Adrenal gland (tissue), 12 donors: ENCODE measurements around the gene NDST1. TPM values are rescaled to one million over a fixed set of nuclear protein-coding genes. Genes with fewer than 3 reads are reported as not detected.

Experiments used
- DNase-seq, 7 donors: peaks; one replicate each; pipeline ENCODE4 v3.0.0-alpha.2; 2019 to 2020
- H3K27ac ChIP-seq, 5 donors: fragments of 200-600 bp; sonication (generic) in 4 of 5; 1 replicate in 3 of 5; 2 replicates in 2 of 5; pipeline versions ENCODE4 v1.5.1 to v1.8.0; 2016 to 2020; ENCODE audit warnings: mild to moderate bottlenecking in 1 of 5
- H3K27me3 ChIP-seq: fragments of 200-600 bp; 2 replicates; pipeline ENCODE4 v1.8.0; 2021
- H3K36me3 ChIP-seq, 2 donors: fragments of 200-600 bp; replicated peaks in 1 of 2; 1 replicate in 1 of 2; 2 replicates in 1 of 2; pipeline versions ENCODE4 v1.5.1 to v1.8.0; 2018 to 2022
- H3K4me1 ChIP-seq, 2 donors: fragments of 200-600 bp; replicated peaks in 1 of 2; 1 replicate in 1 of 2; 2 replicates in 1 of 2; pipeline versions ENCODE4 v1.5.1 to v1.8.0; 2018 to 2021
- H3K4me3 ChIP-seq, 4 donors: fragments of 200-600 bp; sonication (generic) in 3 of 4; one replicate each; pipeline ENCODE4 v1.5.1; 2016 to 2018
- H3K9me3 ChIP-seq, 3 donors: fragments of 200-600 bp; sonication (generic) in 1 of 3; replicated peaks in 1 of 3; 1 replicate in 2 of 3; 2 replicates in 1 of 3; pipeline versions ENCODE4 v1.5.1 to v1.8.0; 2016 to 2021
- POLR2A ChIP-seq, 2 donors: fragments of 450-650 bp; IDR thresholded peaks; one replicate each; pipeline ENCODE4 v1.6.1; 2017; ENCODE audit warnings: antibody characterized with exemption in 2 of 2, mild to moderate bottlenecking in 2 of 2, moderate library complexity in 1 of 2
- WGBS, 4 donors: extraction: QIAGEN DNeasy Blood & Tissue Kit in 2 of 4; methylation state at CpG; one replicate each; pipeline versions ENCODE4 v1.1.5 to v1.1.7; 2013 to 2017; 5-methylcytosine and 5-hydroxymethylcytosine counted together
- intact Hi-C, 2 donors: fragments of 100-400 bp; cut with DNase I; formaldehyde crosslinking; loops; one replicate each; pipeline versions ENCODE4 v1.14.1 to v1.15.0; 2022 to 2023
- polyA plus RNA-seq, 3 donors: library from polyadenylated mRNA; stranded (reverse); fragments of 200-250 nt in 2 of 3; fragments of 350-450 nt in 1 of 3; fragmentation: Illumina TruSeq in 1 of 3; extraction: RNeasy Lipid Tissue Mini Kit (QIAGEN cat#74804) in 1 of 3; gene quantifications; one replicate each; pipeline ENCODE4 v1.2.3, GENCODE V29; 2013 to 2014
- total RNA-seq, 9 donors: library from RNA; depleted of rRNA in 4 of 9; stranded (reverse); fragments of >200 nt in 4 of 9; fragments of 120-200 nt in 1 of 9; fragmentation: NEBNext Ultra II Directional in 1 of 9; extraction: Animal tissue kit (Norgen Biotek cat#: 25700) in 1 of 9; gene quantifications; one replicate each; pipeline versions ENCODE4 v1.1.0 to v1.2.4, GENCODE V29; 2013 to 2023
- TF ChIP-seq, protein P1 (sequence below), 6 experiments: fragments of 450-650 bp in 4 of 6; fragments of 200-600 bp in 2 of 6; sonication (generic) in 1 of 6; IDR thresholded peaks; 1 replicate in 5 of 6; 2 replicates in 1 of 6; pipeline versions ENCODE4 v1.5.1 to v1.8.0; 2016 to 2021; ENCODE audit warnings: antibody characterized with exemption in 6 of 6, mild to moderate bottlenecking in 2 of 6, moderate library complexity in 1 of 6
- donor health status: healthy with polysubstance abuse.
- donor health status: Bipolar disorder and iron deficiency.
- donor health status: DM: yes; HTN: yes; CAD: no.
- donor health status: DM: no; HTN: no; CAD: no.
- donor health status: DM: no; HTN: no; CAD: no.
- donor health status: DM: yes; HTN: yes; CAD: no.

NDST1 gene
- total and polyA plus RNA-seq, 12 donors, result 9.6 to 154 (median 94.7) TPM

DNA sequence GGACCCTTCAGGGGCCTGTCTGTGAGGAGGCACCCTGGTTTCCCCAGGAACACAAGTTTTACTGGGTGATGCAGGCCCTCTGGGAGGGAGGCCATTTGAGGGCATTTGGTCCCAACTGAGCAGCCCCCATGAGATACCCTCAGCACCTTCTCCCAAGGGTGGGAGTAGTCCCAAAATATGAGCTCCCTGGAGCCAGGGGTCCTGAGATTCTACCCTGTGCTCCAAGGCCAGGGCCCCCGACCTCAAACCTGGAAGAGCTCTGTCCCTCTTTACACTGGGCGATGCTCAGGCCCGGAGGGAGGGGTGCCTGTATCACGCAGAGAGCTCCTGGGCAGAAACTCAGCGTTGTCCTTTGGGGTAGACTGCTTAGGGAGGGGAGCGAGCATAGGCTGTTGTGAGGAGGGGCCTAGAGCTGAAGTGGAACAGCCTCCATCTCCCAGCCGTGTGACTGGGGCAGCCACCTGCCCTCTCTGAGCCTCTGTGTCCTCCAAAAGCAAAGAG is 68.6 kb downstream of the NDST1 start:
- peaks cover 7 to 18% of the 10 kb centered on the region in 2 donors for H3K4me1 ChIP-seq
- peak in 1 of 7 donors; percentile 11 for DNase-seq
- no peak overlapping the region for H3K4me3 ChIP-seq
- no peak overlapping the region for H3K27ac ChIP-seq
- H3K9me3 ChIP-seq, result no peaks in the 10 kb centered on the region
- 92 to 98% (median 97%) methylated on average over 6 to 7 of the region's 7 CpGs for WGBS, 4 donors
- intact Hi-C loops, result no loop called here
- H3K36me3 ChIP-seq, result no peaks in the 10 kb centered on the region
- H3K27me3 ChIP-seq, result no peaks in the 10 kb centered on the region
- TF ChIP-seq, protein P1, sequence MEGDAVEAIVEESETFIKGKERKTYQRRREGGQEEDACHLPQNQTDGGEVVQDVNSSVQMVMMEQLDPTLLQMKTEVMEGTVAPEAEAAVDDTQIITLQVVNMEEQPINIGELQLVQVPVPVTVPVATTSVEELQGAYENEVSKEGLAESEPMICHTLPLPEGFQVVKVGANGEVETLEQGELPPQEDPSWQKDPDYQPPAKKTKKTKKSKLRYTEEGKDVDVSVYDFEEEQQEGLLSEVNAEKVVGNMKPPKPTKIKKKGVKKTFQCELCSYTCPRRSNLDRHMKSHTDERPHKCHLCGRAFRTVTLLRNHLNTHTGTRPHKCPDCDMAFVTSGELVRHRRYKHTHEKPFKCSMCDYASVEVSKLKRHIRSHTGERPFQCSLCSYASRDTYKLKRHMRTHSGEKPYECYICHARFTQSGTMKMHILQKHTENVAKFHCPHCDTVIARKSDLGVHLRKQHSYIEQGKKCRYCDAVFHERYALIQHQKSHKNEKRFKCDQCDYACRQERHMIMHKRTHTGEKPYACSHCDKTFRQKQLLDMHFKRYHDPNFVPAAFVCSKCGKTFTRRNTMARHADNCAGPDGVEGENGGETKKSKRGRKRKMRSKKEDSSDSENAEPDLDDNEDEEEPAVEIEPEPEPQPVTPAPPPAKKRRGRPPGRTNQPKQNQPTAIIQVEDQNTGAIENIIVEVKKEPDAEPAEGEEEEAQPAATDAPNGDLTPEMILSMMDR (IDR thresholded peaks at IDR 0.05), result no peak
- no peak for TF ChIP-seq POLR2A (IDR thresholded peaks at IDR 0.05)

DNA sequence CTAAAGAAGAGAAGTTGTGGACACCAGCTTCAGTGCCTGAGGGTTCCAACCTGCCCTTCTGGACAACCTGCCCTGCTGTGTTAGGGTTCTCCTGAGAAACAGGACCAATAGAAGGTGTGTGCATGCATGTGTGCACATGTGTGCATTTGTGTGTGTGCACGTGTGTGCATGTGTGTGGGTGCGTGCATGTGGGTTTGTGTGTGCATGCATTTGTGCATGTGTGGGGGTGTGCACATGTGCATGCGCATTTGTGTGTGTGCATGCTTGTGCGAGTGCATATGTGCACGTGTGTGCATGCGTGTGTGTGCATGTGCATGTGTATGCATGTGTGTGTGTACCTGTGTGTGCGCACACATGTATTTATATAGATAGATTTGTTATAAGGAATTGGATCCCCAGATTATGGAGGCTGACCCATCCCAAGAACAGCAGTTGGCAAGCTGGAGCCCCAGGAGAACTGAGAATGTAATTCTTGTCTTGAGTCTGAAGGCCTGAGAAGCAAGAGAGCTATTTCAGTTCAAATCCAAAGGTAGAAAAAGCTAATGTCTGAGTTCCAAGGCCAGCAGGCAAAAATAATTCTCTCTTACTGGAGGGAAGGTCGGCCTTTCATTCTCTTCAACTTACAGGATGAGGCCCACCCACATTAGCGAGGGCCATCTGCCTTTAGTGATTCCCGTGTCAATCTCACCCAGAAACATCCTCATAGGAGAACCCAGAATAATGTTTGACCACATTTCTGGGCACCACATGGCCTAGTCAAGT is 69.6 kb downstream of the NDST1 start:
- no peak for TF ChIP-seq POLR2A (IDR thresholded peaks at IDR 0.05)
- TF ChIP-seq, protein P1 (IDR thresholded peaks at IDR 0.05), result no peak
- no peak for DNase-seq
- WGBS, 4 donors, result 93 to 94% (median 93%) methylated on average over 6 to 10 of the region's 10 CpGs

DNA sequence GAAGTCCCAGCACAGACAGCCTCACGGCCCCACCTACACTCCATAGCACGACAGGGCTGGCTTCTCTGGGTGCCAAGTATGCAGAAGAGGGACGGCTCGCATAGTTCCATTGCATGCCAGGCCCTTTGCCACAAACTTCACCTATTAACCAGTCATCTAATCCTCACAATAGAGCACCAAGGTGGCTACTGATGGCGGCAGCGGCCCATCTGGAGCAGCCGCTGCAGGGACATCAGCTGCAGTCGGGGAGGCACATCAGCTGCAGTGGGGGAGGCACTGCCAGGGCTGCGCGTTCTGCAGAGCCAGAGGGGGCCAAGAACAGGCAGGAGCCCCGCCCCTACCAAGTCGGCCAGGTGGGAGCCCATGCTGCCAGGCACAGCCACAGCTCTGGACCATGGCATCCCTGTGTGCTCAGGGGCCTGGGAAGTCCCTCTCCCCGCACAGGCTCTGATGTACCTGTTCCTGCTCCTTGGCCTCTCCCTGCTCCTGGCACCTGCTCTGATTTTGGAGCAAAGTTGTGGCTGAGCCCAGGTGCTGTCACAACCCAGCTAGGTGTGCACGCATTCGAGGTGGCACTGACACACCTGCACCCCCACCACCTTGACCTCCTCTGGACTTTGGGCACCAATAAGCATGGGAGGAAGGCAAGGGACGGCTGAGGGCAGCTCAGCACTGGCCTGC is 71.0 kb downstream of the NDST1 start:
- DNase-seq, result no peak
- TF ChIP-seq POLR2A (IDR thresholded peaks at IDR 0.05), result no peak
- TF ChIP-seq, protein P1 (IDR thresholded peaks at IDR 0.05), result no peak

More for the DNA sequence above, 69.6 kb downstream of the NDST1 start:
- intact Hi-C loops, result no loop called here
- Histone ChIP-seq H3K9me3 (no peaks in the 10 kb centered on the region), H3K27ac (no peak overlapping the region), H3K36me3 (no peaks in the 10 kb centered on the region), H3K4me3 (no peak overlapping the region), H3K4me1 (peaks cover 7 to 18% of the 10 kb centered on the region in 2 donors), H3K27me3 (no peaks in the 10 kb centered on the region)

More for the DNA sequence above, 71.0 kb downstream of the NDST1 start:
- Histone ChIP-seq H3K4me1 (peaks cover 7 to 18% of the 10 kb centered on the region in 2 donors), H3K36me3 (no peaks in the 10 kb centered on the region), H3K27me3 (no peaks in the 10 kb centered on the region), H3K27ac (no peak overlapping the region), H3K4me3 (no peak overlapping the region), H3K9me3 (no peaks in the 10 kb centered on the region)
- intact Hi-C loops, result no loop called here
- 92 to 96% (median 93%) methylated on average over 9 to 16 of the region's 16 CpGs for WGBS, 4 donors
